Measurements from ENCODE around the gene RSF1. TPM values are rescaled to one million over a fixed set of nuclear protein-coding genes. Genes with fewer than 3 reads are reported as not detected.

The RSF1 gene
- total RNA-seq, 2 donors from 2014 or later = 25.5 to 46.2 TPM

DNA sequence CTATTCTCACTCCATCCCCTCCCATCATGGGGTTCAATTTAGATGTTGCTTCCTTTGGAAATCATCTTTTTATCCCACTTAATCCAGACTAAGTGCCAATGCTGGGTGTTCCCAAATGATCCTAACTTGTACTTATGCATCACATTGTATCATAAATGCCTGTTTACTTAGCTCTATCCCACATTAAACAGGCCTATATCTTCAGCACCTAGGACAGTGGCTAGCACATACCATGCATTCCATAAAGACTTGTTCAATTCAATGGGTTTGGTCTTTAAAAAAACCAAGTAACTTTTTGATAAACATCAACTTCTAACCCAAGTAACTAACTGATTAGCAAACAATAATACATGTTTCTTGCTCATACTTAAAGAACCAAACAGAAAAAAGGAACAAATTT is 40.6 kb downstream of the RSF1 start:
- Histone ChIP-seq H3K9me3 (no peaks in the 10 kb centered on the region), H3K36me3 (no peaks in the 10 kb centered on the region), H3K27me3 (replicated peaks; ENCODE audit: insufficient read depth) (no peaks in the 10 kb centered on the region), H3K4me3 (no peak overlapping the region), H3K4me1 (replicated peaks) (no peaks in the 10 kb centered on the region), H3K27ac (no peak overlapping the region)
- intact Hi-C loops (cut with DNase I) = no loop called here
- DNase-seq (ENCODE audit: low spot score) = no peak
- no peak for TF ChIP-seq POLR2AphosphoS5 (IDR thresholded peaks at IDR 0.05)
- TF ChIP-seq POLR2A (IDR thresholded peaks at IDR 0.05) = no peak
- TF ChIP-seq, protein P1, sequence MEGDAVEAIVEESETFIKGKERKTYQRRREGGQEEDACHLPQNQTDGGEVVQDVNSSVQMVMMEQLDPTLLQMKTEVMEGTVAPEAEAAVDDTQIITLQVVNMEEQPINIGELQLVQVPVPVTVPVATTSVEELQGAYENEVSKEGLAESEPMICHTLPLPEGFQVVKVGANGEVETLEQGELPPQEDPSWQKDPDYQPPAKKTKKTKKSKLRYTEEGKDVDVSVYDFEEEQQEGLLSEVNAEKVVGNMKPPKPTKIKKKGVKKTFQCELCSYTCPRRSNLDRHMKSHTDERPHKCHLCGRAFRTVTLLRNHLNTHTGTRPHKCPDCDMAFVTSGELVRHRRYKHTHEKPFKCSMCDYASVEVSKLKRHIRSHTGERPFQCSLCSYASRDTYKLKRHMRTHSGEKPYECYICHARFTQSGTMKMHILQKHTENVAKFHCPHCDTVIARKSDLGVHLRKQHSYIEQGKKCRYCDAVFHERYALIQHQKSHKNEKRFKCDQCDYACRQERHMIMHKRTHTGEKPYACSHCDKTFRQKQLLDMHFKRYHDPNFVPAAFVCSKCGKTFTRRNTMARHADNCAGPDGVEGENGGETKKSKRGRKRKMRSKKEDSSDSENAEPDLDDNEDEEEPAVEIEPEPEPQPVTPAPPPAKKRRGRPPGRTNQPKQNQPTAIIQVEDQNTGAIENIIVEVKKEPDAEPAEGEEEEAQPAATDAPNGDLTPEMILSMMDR (IDR thresholded peaks at IDR 0.05) = no peak

- no peaks in the 10 kb centered on the region for H3K4me1 ChIP-seq (replicated peaks)
- intact Hi-C loops (cut with DNase I) = no loop called here
- H3K36me3 ChIP-seq = no peaks in the 10 kb centered on the region
- TF ChIP-seq POLR2AphosphoS5 (IDR thresholded peaks at IDR 0.05) = no peak
- no peak for TF ChIP-seq POLR2A (IDR thresholded peaks at IDR 0.05)
- TF ChIP-seq, protein P1 (IDR thresholded peaks at IDR 0.05) = no peak
- H3K9me3 ChIP-seq = no peaks in the 10 kb centered on the region
- no peaks in the 10 kb centered on the region for H3K27me3 ChIP-seq (replicated peaks; ENCODE audit: insufficient read depth)
- no peak overlapping the region for H3K27ac ChIP-seq
- DNase-seq (ENCODE audit: low spot score) = no peak
- WGBS = 17% methylated on average over 1 of the region's 1 CpG
- H3K4me3 ChIP-seq = no peak overlapping the region
These were observed 42.0 kb downstream of the RSF1 start for GRCh38 chr11:77778549-77778948.

- no peak overlapping the region for H3K4me3 ChIP-seq
- H3K36me3 ChIP-seq = no peaks in the 10 kb centered on the region
- intact Hi-C loops (cut with DNase I) = no loop called here
- 72% methylated on average over 1 of the region's 1 CpG for WGBS
- no peaks in the 10 kb centered on the region for H3K4me1 ChIP-seq (replicated peaks)
- H3K27me3 ChIP-seq (replicated peaks; ENCODE audit: insufficient read depth) = no peaks in the 10 kb centered on the region
- no peak for DNase-seq (ENCODE audit: low spot score)
- no peak overlapping the region for H3K27ac ChIP-seq
- no peaks in the 10 kb centered on the region for H3K9me3 ChIP-seq
- TF ChIP-seq, protein P1 (IDR thresholded peaks at IDR 0.05) = no peak
- no peak for TF ChIP-seq POLR2AphosphoS5 (IDR thresholded peaks at IDR 0.05)
- no peak for TF ChIP-seq POLR2A (IDR thresholded peaks at IDR 0.05)
These were observed 42.4 kb downstream of the RSF1 start for GRCh38 chr11:77778118-77778517.

- no peak overlapping the region for H3K27ac ChIP-seq
- H3K4me3 ChIP-seq = no peak overlapping the region
- H3K36me3 ChIP-seq = no peaks in the 10 kb centered on the region
- intact Hi-C loops (cut with DNase I) = no loop called here
- 86% methylated on average over 1 of the region's 1 CpG for WGBS
- no peaks in the 10 kb centered on the region for H3K4me1 ChIP-seq (replicated peaks)
- DNase-seq (ENCODE audit: low spot score) = no peak
- H3K9me3 ChIP-seq = no peaks in the 10 kb centered on the region
- no peaks in the 10 kb centered on the region for H3K27me3 ChIP-seq (replicated peaks; ENCODE audit: insufficient read depth)
- TF ChIP-seq, protein P1 (IDR thresholded peaks at IDR 0.05) = peak in 2 of 4 experiments; percentile 37 to 39
- TF ChIP-seq POLR2A (IDR thresholded peaks at IDR 0.05) = no peak
These were observed 44.1 kb downstream of the RSF1 start for GRCh38 chr11:77776455-77776854.

DNA sequence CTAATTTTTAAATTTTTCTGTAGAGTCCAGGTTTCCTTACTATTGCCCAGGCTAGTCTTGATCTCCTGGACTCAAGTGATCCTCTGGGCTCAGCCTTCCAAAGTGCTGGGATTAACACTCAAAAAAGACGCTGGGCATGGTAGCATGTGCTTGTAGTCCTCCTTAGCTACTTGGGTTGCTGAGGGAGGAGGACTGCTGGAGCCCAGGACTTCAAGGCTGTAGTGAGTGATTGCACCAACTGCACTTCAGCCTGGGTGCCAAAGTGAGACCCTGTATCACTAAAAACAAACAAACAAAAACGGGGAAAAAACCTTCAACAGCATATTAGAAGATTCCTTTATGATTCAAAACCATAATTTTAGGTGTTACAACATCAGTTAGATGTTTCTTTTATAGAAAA is 44.6 kb downstream of the RSF1 start:
- DNase-seq (ENCODE audit: low spot score) = no peak
- intact Hi-C loops (cut with DNase I) = no loop called here
- H3K9me3 ChIP-seq = no peaks in the 10 kb centered on the region
- TF ChIP-seq POLR2AphosphoS5 (IDR thresholded peaks at IDR 0.05) (no peak), POLR2A (IDR thresholded peaks at IDR 0.05) (no peak)
- TF ChIP-seq, protein P1 (IDR thresholded peaks at IDR 0.05) = no peak
- H3K27ac ChIP-seq = no peak overlapping the region
- no peaks in the 10 kb centered on the region for H3K36me3 ChIP-seq
- no peak overlapping the region for H3K4me3 ChIP-seq
- no peaks in the 10 kb centered on the region for H3K4me1 ChIP-seq (replicated peaks)
- WGBS = 52% methylated on average over 2 of the region's 2 CpGs
- H3K27me3 ChIP-seq (replicated peaks; ENCODE audit: insufficient read depth) = no peaks in the 10 kb centered on the region
